Measurements from ENCODE around the gene HRH1. TPM values are rescaled to one million over a fixed set of nuclear protein-coding genes. Genes with fewer than 3 reads are reported as not detected.

Gene HRH1
- total and polyA plus RNA-seq, 2 of the 13 experiments (the other 11 are each of a cell fraction or from before 2014, with no cell fraction given) = not detected

GRCh38 chr3:11115548-11115947 lies 38.7 kb upstream of the HRH1 start (continued):
- TF ChIP-seq ZSCAN21 (CRISPR knock-in tag; IDR thresholded peaks at IDR 0.05; ENCODE audit: borderline replicate concordance) = no peak
- no peak for TF ChIP-seq ZNF510 (CRISPR knock-in tag; IDR thresholded peaks at IDR 0.05; ENCODE audit: low read depth)
- TF ChIP-seq GATAD2A (CRISPR knock-in tag; IDR thresholded peaks at IDR 0.05) = no peak
- no peak for TF ChIP-seq POGZ (CRISPR knock-in tag; IDR thresholded peaks at IDR 0.05)

GRCh38 chr3:11116336-11117059 lies 37.8 kb upstream of the HRH1 start:
- in situ Hi-C loops (cut with HindIII; ENCODE audit: extremely low pct_ligation_motif_present, low pct_unique_long_range_greater_than_20kb) = no loop called here
- CTCF ChIA-PET (ENCODE audit: low intra/inter-chr PET ratio, low total read pairs) = no interaction called here

More at GRCh38 chr3:11116336-11117059, 37.8 kb upstream of the HRH1 start:
- no peaks in the 10 kb centered on the region for H3K9me3 ChIP-seq (ENCODE audit: low read length)
- no peak overlapping the region for H3K4me3 ChIP-seq (replicated peaks in 1 of 3; ENCODE audit: insufficient read depth in 1 of 3, low read depth in 2 of 3, low read length in 3 of 3)
- no TSS peak for BruUV-seq (replicated peaks)
- H3K9ac ChIP-seq (ENCODE audit: insufficient read depth, low read depth, low read length) = no peak overlapping the region
- DNase-seq (ENCODE audit: low spot score) (no peak), ATAC-seq (no peak), FAIRE-seq (no peak)
- no peak for TF ChIP-seq ZNF235 (CRISPR knock-in tag; IDR thresholded peaks at IDR 0.05; ENCODE audit: borderline replicate concordance)
- TF ChIP-seq ADNP (CRISPR knock-in tag; IDR thresholded peaks at IDR 0.05) = no peak
- TF ChIP-seq FOXJ3 (CRISPR knock-in tag; IDR thresholded peaks at IDR 0.05; ENCODE audit: borderline replicate concordance) = no peak
- TF ChIP-seq ISL2 (CRISPR knock-in tag; IDR thresholded peaks at IDR 0.05) = no peak
- TF ChIP-seq ZBTB49 (CRISPR knock-in tag; IDR thresholded peaks at IDR 0.05; ENCODE audit: borderline replicate concordance) = no peak
- no peak for TF ChIP-seq LBX2 (CRISPR knock-in tag; IDR thresholded peaks at IDR 0.05; ENCODE audit: borderline replicate concordance)
- TF ChIP-seq HOXA7 (CRISPR knock-in tag; IDR thresholded peaks at IDR 0.05) = no peak
- TF ChIP-seq SMAD3 (CRISPR knock-in tag; IDR thresholded peaks at IDR 0.05) = no peak
- no peak for TF ChIP-seq THRA (CRISPR knock-in tag; IDR thresholded peaks at IDR 0.05; ENCODE audit: borderline replicate concordance)
- TF ChIP-seq KMT2B (CRISPR knock-in tag; IDR thresholded peaks at IDR 0.05) = no peak
- TF ChIP-seq ESRRA (CRISPR knock-in tag; IDR thresholded peaks at IDR 0.05; ENCODE audit: low read depth) = no peak
- no peak for TF ChIP-seq ZNF816 (CRISPR knock-in tag; IDR thresholded peaks at IDR 0.05; ENCODE audit: borderline replicate concordance)
- 38% methylated on average over 8 of the region's 8 CpGs for WGBS (ENCODE audit: low lambda C conversion rate)
- no peak overlapping the region for H3K27ac ChIP-seq (ENCODE audit: extremely low read length, insufficient read depth, low read length)
- H3K36me3 ChIP-seq (replicated peaks in 1 of 2; ENCODE audit: control insufficient read depth in 1 of 2, insufficient read depth in 2 of 2, low read length in 2 of 2) = no peaks in the 10 kb centered on the region
- no peaks in the 10 kb centered on the region for H3K4me1 ChIP-seq (ENCODE audit: insufficient read depth, low read length)
- H3K27me3 ChIP-seq (ENCODE audit: control insufficient read depth in 1 of 2, insufficient read depth in 2 of 2, low read length in 2 of 2) = peaks cover 3 to 14% of the 10 kb centered on the region in 2 experiments; a peak in 3 of 5 replicates
- POLR2A ChIA-PET = no interaction called here
- H2AFZ ChIP-seq (ENCODE audit: low read length) = no peak overlapping the region
- no peaks in the 10 kb centered on the region for H3K79me2 ChIP-seq (ENCODE audit: insufficient read depth, low read length)
- intact Hi-C loops (cut with micrococcal nuclease; ENCODE audit: unreplicated experiment) = no loop called here
- H3K4me2 ChIP-seq (ENCODE audit: low read depth, low read length) = no peak overlapping the region
- no peaks in the 10 kb centered on the region for H4K20me1 ChIP-seq (ENCODE audit: insufficient read depth, low read length)
